DMS79 treated with DMSO at 0.1 percent for 48 hours (cell line): Measurements from ENCODE around the gene CACNA2D3.
A peak's percentile ranks its signal among the peaks of the same experiment; 100 is the strongest.
"Not testable (repeated sequence)": the region's sequence is repeated elsewhere in the genome, so short reads cannot be mapped to it uniquely, and the experiment has no call there.

ENCODE experiments used
- DNase-seq: peaks from one replicate; lab custom pipeline; 2025; lab: John Stamatoyannopoulos, UW

CACNA2D3 gene

GRCh38 chr3:54631516-54632325 is 509.4 kb downstream of the CACNA2D3 start:
- DNase-seq, result no peak

- no peak for DNase-seq
These were observed 509.9 kb downstream of the CACNA2D3 start for GRCh38 chr3:54632326-54632665.

GRCh38 chr3:54632834-54633233 is 510.5 kb downstream of the CACNA2D3 start:
- no peak for DNase-seq

- no peak for DNase-seq
These were observed 511.2 kb downstream of the CACNA2D3 start for GRCh38 chr3:54633444-54634121.

- DNase-seq, result no peak
These were observed 511.7 kb downstream of the CACNA2D3 start for GRCh38 chr3:54634122-54634469.

- DNase-seq, result not testable (repeated sequence)
These were observed 517.5 kb downstream of the CACNA2D3 start for GRCh38 chr3:54639790-54640372.

GRCh38 chr3:54641226-54642014 is 519.1 kb downstream of the CACNA2D3 start:
- DNase-seq, result no peak

- DNase-seq, result no peak
These were observed 519.8 kb downstream of the CACNA2D3 start for GRCh38 chr3:54642147-54642546.

GRCh38 chr3:54647721-54648120 is 525.4 kb downstream of the CACNA2D3 start:
- DNase-seq, result no peak

GRCh38 chr3:54649551-54649950 is 527.2 kb downstream of the CACNA2D3 start:
- DNase-seq, result no peak

- DNase-seq, result no peak
These were observed 531.3 kb downstream of the CACNA2D3 start for GRCh38 chr3:54653456-54654195.

GRCh38 chr3:54654776-54655175 is 532.4 kb downstream of the CACNA2D3 start:
- DNase-seq, result no peak

GRCh38 chr3:54659347-54659746 is 537.0 kb downstream of the CACNA2D3 start:
- no peak for DNase-seq

- no peak for DNase-seq
These were observed 538.4 kb downstream of the CACNA2D3 start for GRCh38 chr3:54660714-54661132.

- no peak for DNase-seq
These were observed 538.8 kb downstream of the CACNA2D3 start for GRCh38 chr3:54661151-54661550.

- no peak for DNase-seq
These were observed 541.2 kb downstream of the CACNA2D3 start for GRCh38 chr3:54663501-54664011.

- DNase-seq, result no peak
These were observed 542.8 kb downstream of the CACNA2D3 start for GRCh38 chr3:54665016-54665600.

GRCh38 chr3:54668236-54668635 is 545.9 kb downstream of the CACNA2D3 start:
- no peak for DNase-seq

- no peak for DNase-seq
These were observed 548.0 kb downstream of the CACNA2D3 start for GRCh38 chr3:54670201-54671000.

GRCh38 chr3:54671511-54671910 is 549.2 kb downstream of the CACNA2D3 start:
- DNase-seq, result peak; percentile 45
